DND-41 (cell line): ENCODE measurements around the gene SLC11A1.

Experiments
- CTCF ChIP-seq: IDR thresholded peaks from 2 replicates; pipeline ENCODE4 v1.5.1; 2012; ENCODE audit warnings: borderline replicate concordance, low read length, moderate library complexity, mild to moderate bottlenecking; ENCODE audit not compliant: poor library complexity, severe bottlenecking; ENCODE audit errors: extremely low read depth
- EZH2 ChIP-seq: IDR thresholded peaks from 3 replicates; pipeline ENCODE4 v1.6.1; 2012; ENCODE audit warnings: borderline replicate concordance, low read depth, mild to moderate bottlenecking, moderate library complexity, low read length, inconsistent platforms; ENCODE audit not compliant: severe bottlenecking

GRCh38 chr2:218360453-218360852, 21.6 kb upstream of the SLC11A1 start:
- TF ChIP-seq CTCF: no peak
- no peak for TF ChIP-seq EZH2
